ENCODE results near the gene PCDHGA5.

DNA sequence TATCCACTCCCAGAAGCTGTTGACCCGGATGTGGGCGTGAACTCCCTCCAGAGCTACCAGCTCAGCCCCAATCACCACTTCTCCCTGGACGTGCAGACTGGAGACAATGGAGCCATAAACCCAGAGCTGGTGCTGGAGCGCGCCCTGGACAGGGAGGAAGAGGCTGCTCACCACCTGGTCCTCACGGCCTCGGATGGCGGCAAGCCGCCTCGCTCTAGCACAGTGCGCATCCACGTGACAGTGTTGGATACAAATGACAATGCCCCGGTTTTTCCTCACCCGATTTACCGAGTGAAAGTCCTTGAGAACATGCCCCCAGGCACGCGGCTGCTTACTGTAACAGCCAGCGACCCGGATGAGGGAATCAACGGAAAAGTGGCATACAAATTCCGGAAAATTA, 29.3 kb downstream of the PCDHGA5 start:
- no peak for TF ChIP-seq POLR2A (IDR thresholded peaks at IDR 0.05)
- TF ChIP-seq, protein P1, sequence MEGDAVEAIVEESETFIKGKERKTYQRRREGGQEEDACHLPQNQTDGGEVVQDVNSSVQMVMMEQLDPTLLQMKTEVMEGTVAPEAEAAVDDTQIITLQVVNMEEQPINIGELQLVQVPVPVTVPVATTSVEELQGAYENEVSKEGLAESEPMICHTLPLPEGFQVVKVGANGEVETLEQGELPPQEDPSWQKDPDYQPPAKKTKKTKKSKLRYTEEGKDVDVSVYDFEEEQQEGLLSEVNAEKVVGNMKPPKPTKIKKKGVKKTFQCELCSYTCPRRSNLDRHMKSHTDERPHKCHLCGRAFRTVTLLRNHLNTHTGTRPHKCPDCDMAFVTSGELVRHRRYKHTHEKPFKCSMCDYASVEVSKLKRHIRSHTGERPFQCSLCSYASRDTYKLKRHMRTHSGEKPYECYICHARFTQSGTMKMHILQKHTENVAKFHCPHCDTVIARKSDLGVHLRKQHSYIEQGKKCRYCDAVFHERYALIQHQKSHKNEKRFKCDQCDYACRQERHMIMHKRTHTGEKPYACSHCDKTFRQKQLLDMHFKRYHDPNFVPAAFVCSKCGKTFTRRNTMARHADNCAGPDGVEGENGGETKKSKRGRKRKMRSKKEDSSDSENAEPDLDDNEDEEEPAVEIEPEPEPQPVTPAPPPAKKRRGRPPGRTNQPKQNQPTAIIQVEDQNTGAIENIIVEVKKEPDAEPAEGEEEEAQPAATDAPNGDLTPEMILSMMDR (IDR thresholded peaks at IDR 0.05 in 8 of 11, conservative IDR thresholded peaks at IDR 0.05 in 3 of 11) = no peak

Measured in spleen (tissue), 7 donors.